ENCODE measurements around the gene TMPRSS6.

DNA sequence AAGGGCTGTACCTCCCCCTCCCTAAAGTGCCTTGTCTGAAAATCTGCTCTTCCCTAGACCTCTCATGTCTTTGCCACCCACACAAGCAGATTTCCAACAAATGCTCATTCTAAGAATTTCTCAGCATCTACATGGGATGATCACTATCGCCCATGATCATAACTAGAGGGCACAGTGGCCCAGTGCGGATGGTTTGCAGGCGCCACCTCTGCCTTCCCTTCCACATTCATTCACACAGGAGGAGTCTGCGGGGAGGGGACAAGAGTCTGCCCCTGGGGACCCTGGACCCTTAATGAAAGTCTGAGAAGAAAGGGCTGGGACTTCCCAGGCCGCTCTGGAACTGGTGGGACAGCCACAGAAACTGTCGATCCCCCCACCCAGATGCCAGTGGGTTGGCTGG is 29.1 kb downstream of the TMPRSS6 start:
- no peak for TF ChIP-seq FOXK2 (IDR thresholded peaks at IDR 0.05)
- TF ChIP-seq TSC22D2 (CRISPR knock-in tag; IDR thresholded peaks at IDR 0.05; ENCODE audit: borderline replicate concordance), result no peak
- no peak for TF ChIP-seq EP300 (IDR thresholded peaks at IDR 0.05; ENCODE audit: low read depth in 2 of 2, low read length in 2 of 2)
- TF ChIP-seq EP300 (CRISPR knock-in tag; IDR thresholded peaks at IDR 0.05; ENCODE audit: borderline replicate concordance), result no peak
- no peak for TF ChIP-seq SMAD3 (CRISPR knock-in tag; IDR thresholded peaks at IDR 0.05)
- TF ChIP-seq, protein P1, sequence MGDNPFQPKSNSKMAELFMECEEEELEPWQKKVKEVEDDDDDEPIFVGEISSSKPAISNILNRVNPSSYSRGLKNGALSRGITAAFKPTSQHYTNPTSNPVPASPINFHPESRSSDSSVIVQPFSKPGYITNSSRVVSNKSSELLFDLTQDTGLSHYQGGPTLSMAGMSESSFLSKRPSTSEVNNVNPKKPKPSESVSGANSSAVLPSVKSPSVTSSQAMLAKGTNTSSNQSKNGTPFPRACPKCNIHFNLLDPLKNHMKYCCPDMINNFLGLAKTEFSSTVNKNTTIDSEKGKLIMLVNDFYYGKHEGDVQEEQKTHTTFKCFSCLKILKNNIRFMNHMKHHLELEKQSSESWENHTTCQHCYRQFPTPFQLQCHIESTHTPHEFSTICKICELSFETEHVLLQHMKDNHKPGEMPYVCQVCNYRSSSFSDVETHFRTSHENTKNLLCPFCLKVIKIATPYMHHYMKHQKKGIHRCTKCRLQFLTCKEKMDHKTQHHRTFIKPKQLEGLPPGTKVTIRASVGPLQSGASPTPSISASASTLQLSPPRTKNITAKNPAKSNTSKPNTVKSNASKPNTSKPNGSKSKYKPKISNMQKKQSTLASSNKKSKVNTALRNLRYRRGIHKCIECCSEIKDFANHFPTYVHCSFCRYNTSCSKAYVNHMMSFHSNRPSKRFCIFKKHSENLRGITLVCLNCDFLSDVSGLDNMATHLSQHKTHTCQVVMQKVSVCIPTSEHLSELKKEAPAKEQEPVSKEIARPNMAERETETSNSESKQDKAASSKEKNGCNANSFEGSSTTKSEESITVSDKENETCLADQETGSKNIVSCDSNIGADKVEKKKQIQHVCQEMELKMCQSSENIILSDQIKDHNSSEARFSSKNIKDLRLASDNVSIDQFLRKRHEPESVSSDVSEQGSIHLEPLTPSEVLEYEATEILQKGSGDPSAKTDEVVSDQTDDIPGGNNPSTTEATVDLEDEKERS (CRISPR knock-in tag; IDR thresholded peaks at IDR 0.05), result no peak
- TF ChIP-seq, protein P2, sequence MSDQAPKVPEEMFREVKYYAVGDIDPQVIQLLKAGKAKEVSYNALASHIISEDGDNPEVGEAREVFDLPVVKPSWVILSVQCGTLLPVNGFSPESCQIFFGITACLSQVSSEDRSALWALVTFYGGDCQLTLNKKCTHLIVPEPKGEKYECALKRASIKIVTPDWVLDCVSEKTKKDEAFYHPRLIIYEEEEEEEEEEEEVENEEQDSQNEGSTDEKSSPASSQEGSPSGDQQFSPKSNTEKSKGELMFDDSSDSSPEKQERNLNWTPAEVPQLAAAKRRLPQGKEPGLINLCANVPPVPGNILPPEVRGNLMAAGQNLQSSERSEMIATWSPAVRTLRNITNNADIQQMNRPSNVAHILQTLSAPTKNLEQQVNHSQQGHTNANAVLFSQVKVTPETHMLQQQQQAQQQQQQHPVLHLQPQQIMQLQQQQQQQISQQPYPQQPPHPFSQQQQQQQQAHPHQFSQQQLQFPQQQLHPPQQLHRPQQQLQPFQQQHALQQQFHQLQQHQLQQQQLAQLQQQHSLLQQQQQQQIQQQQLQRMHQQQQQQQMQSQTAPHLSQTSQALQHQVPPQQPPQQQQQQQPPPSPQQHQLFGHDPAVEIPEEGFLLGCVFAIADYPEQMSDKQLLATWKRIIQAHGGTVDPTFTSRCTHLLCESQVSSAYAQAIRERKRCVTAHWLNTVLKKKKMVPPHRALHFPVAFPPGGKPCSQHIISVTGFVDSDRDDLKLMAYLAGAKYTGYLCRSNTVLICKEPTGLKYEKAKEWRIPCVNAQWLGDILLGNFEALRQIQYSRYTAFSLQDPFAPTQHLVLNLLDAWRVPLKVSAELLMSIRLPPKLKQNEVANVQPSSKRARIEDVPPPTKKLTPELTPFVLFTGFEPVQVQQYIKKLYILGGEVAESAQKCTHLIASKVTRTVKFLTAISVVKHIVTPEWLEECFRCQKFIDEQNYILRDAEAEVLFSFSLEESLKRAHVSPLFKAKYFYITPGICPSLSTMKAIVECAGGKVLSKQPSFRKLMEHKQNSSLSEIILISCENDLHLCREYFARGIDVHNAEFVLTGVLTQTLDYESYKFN (CRISPR knock-in tag; conservative IDR thresholded peaks at IDR 0.05), result no peak
- TF ChIP-seq CEBPB (IDR thresholded peaks at IDR 0.05; ENCODE audit: borderline replicate concordance, low read depth, low read length), result no peak
- TF ChIP-seq POLR2AphosphoS2 (IDR thresholded peaks at IDR 0.05; ENCODE audit: low read depth, low read length), result no peak
- TF ChIP-seq MYNN (CRISPR knock-in tag; IDR thresholded peaks at IDR 0.05; ENCODE audit: low read depth), result no peak
- no peak for TF ChIP-seq ZNF263 (CRISPR knock-in tag; IDR thresholded peaks at IDR 0.05)
